ENCODE results near the gene TBPL1. TPM values are rescaled to one million over a fixed set of nuclear protein-coding genes. Genes with fewer than 3 reads are reported as not detected.
A peak's percentile ranks its signal among the peaks of the same experiment; 100 is the strongest.

TBPL1 gene
- total RNA-seq, 1 donor: 14.1 TPM

DNA sequence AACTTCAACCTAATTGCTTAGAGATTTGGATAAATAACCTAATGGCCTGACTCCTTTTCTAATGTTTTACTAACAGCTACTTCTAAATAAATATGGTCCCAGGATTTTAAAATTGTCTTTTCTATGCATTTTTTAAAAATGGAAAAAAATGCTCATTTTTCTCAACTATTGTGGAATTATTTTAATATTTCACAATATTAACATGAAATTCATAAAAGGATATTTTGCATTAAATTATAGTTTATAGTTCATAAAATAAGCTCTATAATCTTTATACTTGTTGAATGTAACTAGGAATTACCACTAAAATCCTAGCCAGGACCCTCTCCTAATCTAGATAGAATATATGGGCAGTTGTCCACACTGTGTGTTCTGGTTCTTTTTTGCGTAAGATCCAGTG lies 37.3 kb downstream of the TBPL1 start:
- DNase-seq (ENCODE audit: insufficient read length, low spot score, missing footprints): no peak
- Histone ChIP-seq H3K27me3 (ENCODE audit: insufficient read depth, low read length) (no peaks in the 10 kb centered on the region), H4K20me1 (ENCODE audit: insufficient read depth, low read length) (no peaks in the 10 kb centered on the region), H3K79me2 (ENCODE audit: insufficient read depth, low read length) (no peaks in the 10 kb centered on the region), H3K4me1 (ENCODE audit: insufficient read depth, low read length) (peaks cover 28% of the 10 kb centered on the region), H3K36me3 (ENCODE audit: insufficient read depth, low read length) (no peaks in the 10 kb centered on the region), H2AFZ (ENCODE audit: low read length) (no peak overlapping the region), H3K9me3 (ENCODE audit: low read depth, low read length) (no peaks in the 10 kb centered on the region), H3K4me3 (ENCODE audit: insufficient read depth, low read length) (no peak overlapping the region), H3K27ac (ENCODE audit: low read depth, low read length) (no peak overlapping the region), H3K4me2 (ENCODE audit: insufficient read depth, low read length) (no peak overlapping the region)
- TF ChIP-seq, protein P1, sequence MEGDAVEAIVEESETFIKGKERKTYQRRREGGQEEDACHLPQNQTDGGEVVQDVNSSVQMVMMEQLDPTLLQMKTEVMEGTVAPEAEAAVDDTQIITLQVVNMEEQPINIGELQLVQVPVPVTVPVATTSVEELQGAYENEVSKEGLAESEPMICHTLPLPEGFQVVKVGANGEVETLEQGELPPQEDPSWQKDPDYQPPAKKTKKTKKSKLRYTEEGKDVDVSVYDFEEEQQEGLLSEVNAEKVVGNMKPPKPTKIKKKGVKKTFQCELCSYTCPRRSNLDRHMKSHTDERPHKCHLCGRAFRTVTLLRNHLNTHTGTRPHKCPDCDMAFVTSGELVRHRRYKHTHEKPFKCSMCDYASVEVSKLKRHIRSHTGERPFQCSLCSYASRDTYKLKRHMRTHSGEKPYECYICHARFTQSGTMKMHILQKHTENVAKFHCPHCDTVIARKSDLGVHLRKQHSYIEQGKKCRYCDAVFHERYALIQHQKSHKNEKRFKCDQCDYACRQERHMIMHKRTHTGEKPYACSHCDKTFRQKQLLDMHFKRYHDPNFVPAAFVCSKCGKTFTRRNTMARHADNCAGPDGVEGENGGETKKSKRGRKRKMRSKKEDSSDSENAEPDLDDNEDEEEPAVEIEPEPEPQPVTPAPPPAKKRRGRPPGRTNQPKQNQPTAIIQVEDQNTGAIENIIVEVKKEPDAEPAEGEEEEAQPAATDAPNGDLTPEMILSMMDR (IDR thresholded peaks at IDR 0.05; ENCODE audit: extremely low read depth, low read depth, low read length): no peak

DNA sequence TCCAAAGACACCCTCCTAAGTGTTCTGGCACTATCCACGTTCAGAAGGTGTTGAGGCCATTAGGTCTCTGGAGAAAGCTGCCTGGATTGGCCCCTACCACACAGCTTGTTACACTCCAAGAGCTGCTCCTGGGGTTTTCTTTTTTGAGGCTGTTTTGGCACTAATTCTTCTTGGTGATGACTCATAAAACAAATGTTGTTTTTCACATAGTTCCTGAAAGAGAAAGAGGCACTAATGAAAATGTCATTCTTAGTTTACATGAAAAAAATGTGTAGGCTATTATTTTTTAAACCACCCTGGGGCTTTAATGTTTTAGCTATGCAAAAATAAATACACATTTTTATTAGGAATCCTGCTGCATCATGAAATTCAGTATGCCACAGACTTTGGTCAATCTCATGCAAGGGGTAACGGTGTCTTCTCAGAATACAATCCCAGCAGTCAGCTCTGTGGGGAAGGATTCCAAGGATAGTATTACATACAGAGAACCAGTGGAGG lies 38.1 kb downstream of the TBPL1 start:
- TF ChIP-seq, protein P1 (IDR thresholded peaks at IDR 0.05; ENCODE audit: extremely low read depth, low read depth, low read length): no peak
- no peak overlapping the region for H2AFZ ChIP-seq (ENCODE audit: low read length)
- peak; percentile 47 for DNase-seq (ENCODE audit: insufficient read length, low spot score, missing footprints)
- H3K4me2 ChIP-seq (ENCODE audit: insufficient read depth, low read length): peak overlapping the region; percentile 47
- H3K9me3 ChIP-seq (ENCODE audit: low read depth, low read length): no peaks in the 10 kb centered on the region
- no peaks in the 10 kb centered on the region for H4K20me1 ChIP-seq (ENCODE audit: insufficient read depth, low read length)
- peak overlapping the region; percentile 49 for H3K27ac ChIP-seq (ENCODE audit: low read depth, low read length)
- no peaks in the 10 kb centered on the region for H3K27me3 ChIP-seq (ENCODE audit: insufficient read depth, low read length)
- H3K4me1 ChIP-seq (ENCODE audit: insufficient read depth, low read length): peaks cover 36% of the 10 kb centered on the region
- no peak overlapping the region for H3K4me3 ChIP-seq (ENCODE audit: insufficient read depth, low read length)
- H3K36me3 ChIP-seq (ENCODE audit: insufficient read depth, low read length): no peaks in the 10 kb centered on the region
- H3K79me2 ChIP-seq (ENCODE audit: insufficient read depth, low read length): no peaks in the 10 kb centered on the region

DNA sequence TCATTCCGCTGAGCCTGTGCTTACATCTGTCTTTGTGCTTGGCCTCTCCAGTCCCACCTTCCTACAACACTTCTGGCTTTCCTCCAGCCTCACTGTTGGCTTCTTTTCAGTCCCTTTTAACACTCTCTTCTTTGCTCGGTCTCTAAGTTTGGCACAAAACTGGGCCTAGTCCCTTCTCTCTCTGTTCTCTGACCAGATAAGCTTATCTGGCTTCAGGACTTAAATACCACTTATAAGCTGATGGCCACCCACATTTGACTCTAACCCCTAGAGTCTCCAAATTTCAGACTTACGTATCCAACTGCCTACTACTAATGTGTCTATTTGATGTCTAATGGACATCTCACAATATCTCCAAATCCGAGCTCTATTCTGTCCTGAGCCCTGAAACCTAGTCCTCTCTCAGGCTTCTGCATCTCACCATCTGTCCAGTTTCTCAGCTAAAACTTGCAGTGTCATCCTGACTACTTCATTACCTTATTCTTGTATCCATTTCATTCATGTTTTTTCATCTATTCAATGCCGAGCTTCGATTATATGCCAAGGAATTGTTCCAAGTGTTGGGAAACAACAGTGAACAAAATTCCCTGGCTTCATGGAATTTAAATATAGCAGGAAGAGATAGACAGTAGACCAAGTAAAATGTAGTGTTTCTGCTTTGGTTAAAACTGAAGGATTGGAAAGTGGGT lies 40.1 kb downstream of the TBPL1 start:
- no peaks in the 10 kb centered on the region for H3K36me3 ChIP-seq (ENCODE audit: insufficient read depth, low read length)
- no peak overlapping the region for H3K4me3 ChIP-seq (ENCODE audit: insufficient read depth, low read length)
- peaks cover 43% of the 10 kb centered on the region for H3K4me1 ChIP-seq (ENCODE audit: insufficient read depth, low read length)
- H2AFZ ChIP-seq (ENCODE audit: low read length): no peak overlapping the region
- DNase-seq (ENCODE audit: insufficient read length, low spot score, missing footprints): no peak
- H4K20me1 ChIP-seq (ENCODE audit: insufficient read depth, low read length): no peaks in the 10 kb centered on the region
- no peaks in the 10 kb centered on the region for H3K79me2 ChIP-seq (ENCODE audit: insufficient read depth, low read length)
- H3K27ac ChIP-seq (ENCODE audit: low read depth, low read length): no peak overlapping the region
- TF ChIP-seq, protein P1 (IDR thresholded peaks at IDR 0.05; ENCODE audit: extremely low read depth, low read depth, low read length): no peak
- H3K27me3 ChIP-seq (ENCODE audit: insufficient read depth, low read length): no peaks in the 10 kb centered on the region
- H3K9me3 ChIP-seq (ENCODE audit: low read depth, low read length): no peaks in the 10 kb centered on the region
- no peak overlapping the region for H3K4me2 ChIP-seq (ENCODE audit: insufficient read depth, low read length)

DNA sequence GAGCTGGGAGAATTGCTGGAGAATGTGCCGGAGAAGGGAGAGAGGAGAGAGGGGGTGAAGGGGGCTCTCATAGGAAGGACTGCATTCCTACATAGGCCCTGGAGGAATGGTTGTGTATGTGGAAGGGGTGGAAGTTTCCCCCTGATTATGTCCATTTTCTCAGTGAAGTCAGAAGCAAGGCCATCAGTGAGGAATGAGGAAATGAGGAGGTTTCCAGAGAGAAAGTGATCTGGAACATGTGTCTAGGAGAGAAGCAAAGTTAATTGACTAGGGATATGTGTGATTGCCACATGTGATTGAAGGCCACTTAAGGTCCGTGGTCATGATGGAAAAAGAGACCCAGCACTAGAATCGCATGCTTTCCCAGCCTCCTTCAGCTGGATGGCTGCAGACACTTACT lies 42.3 kb downstream of the TBPL1 start:
- TF ChIP-seq, protein P1 (IDR thresholded peaks at IDR 0.05; ENCODE audit: extremely low read depth, low read depth, low read length): no peak
- Histone ChIP-seq H3K27me3 (ENCODE audit: insufficient read depth, low read length) (no peaks in the 10 kb centered on the region), H3K9me3 (ENCODE audit: low read depth, low read length) (no peaks in the 10 kb centered on the region), H3K36me3 (ENCODE audit: insufficient read depth, low read length) (no peaks in the 10 kb centered on the region), H3K4me2 (ENCODE audit: insufficient read depth, low read length) (no peak overlapping the region), H3K4me1 (ENCODE audit: insufficient read depth, low read length) (peaks cover 43% of the 10 kb centered on the region), H3K79me2 (ENCODE audit: insufficient read depth, low read length) (no peaks in the 10 kb centered on the region), H3K4me3 (ENCODE audit: insufficient read depth, low read length) (no peak overlapping the region), H3K27ac (ENCODE audit: low read depth, low read length) (no peak overlapping the region), H2AFZ (ENCODE audit: low read length) (no peak overlapping the region), H4K20me1 (ENCODE audit: insufficient read depth, low read length) (no peaks in the 10 kb centered on the region)
- no peak for DNase-seq (ENCODE audit: insufficient read length, low spot score, missing footprints)

Measured in osteoblast (primary cell).